ENCODE measurements around the gene KIF21A.
"Not testable (repeated sequence)": the region's sequence is repeated elsewhere in the genome, so short reads cannot be mapped to it uniquely, and the experiment has no call there.

Gene KIF21A, protein sequence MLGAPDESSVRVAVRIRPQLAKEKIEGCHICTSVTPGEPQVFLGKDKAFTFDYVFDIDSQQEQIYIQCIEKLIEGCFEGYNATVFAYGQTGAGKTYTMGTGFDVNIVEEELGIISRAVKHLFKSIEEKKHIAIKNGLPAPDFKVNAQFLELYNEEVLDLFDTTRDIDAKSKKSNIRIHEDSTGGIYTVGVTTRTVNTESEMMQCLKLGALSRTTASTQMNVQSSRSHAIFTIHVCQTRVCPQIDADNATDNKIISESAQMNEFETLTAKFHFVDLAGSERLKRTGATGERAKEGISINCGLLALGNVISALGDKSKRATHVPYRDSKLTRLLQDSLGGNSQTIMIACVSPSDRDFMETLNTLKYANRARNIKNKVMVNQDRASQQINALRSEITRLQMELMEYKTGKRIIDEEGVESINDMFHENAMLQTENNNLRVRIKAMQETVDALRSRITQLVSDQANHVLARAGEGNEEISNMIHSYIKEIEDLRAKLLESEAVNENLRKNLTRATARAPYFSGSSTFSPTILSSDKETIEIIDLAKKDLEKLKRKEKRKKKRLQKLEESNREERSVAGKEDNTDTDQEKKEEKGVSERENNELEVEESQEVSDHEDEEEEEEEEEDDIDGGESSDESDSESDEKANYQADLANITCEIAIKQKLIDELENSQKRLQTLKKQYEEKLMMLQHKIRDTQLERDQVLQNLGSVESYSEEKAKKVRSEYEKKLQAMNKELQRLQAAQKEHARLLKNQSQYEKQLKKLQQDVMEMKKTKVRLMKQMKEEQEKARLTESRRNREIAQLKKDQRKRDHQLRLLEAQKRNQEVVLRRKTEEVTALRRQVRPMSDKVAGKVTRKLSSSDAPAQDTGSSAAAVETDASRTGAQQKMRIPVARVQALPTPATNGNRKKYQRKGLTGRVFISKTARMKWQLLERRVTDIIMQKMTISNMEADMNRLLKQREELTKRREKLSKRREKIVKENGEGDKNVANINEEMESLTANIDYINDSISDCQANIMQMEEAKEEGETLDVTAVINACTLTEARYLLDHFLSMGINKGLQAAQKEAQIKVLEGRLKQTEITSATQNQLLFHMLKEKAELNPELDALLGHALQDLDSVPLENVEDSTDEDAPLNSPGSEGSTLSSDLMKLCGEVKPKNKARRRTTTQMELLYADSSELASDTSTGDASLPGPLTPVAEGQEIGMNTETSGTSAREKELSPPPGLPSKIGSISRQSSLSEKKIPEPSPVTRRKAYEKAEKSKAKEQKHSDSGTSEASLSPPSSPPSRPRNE (N-terminal part only)

DNA sequence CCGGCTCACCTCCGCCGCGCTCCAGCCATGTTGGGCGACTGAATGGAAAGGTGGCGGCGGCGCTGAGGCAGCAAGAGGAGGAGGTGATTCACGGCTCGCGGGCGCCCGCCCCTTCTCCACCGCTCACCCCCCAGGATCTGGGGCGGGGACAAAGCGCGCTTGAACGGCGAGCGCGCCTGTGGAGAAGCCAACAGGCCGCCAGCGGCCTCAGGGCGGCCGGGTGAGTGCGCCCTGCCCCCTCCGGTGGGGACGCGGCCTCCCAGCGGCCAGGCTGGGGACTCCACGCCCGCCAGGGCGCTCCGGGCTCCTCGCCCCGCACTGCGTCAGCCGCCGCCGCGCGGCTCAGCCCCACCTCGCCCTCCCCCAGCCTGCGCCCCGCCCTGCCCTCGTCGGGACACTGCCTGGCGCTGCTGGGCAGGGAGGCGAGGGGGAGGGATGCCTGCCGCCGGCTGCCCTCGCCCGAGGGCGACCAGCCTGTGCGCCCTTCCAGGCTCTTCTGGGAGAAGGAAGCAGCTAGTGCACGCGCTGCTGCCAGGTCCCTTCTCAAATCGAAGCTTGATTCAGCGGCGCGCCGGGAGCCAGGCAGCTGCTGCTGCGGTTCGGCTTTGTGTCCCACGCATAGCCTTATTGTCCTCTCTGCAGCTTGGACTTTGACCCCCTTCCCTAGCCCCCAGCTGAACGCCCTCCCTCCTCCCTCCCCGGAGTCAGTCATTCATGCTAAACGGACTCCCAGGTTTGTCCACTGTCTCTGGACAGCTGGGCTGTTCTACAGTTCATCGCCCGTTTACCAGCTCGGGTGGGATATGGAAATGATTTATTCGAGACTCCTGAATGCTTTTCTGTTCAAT lies at the start of gene KIF21A:
Gene KIF21A, minus strand, starts transcription at position 40 of the 848 bp plus-strand sequence. CDS start 150 bp downstream, outside the sequence.
- peak; percentile 72 for DNase-seq (ENCODE audit: insufficient read length, low spot score)
- peak; percentile 80 for FAIRE-seq

- FAIRE-seq (no peak), DNase-seq (ENCODE audit: insufficient read length, low spot score) (no peak)
These were observed 47.8 kb upstream of the KIF21A start for GRCh38 chr12:39490500-39491282.

- FAIRE-seq (no peak), DNase-seq (ENCODE audit: insufficient read length, low spot score) (no peak)
These were observed 40.7 kb upstream of the KIF21A start for GRCh38 chr12:39483597-39483996.

- DNase-seq (ENCODE audit: insufficient read length, low spot score) (no peak), FAIRE-seq (no peak)
These were observed 40.1 kb upstream of the KIF21A start for GRCh38 chr12:39483042-39483441.

GRCh38 chr12:39476894-39477293 lies 34.0 kb upstream of the KIF21A start:
- no peak for DNase-seq (ENCODE audit: insufficient read length, low spot score)
- no peak for FAIRE-seq

GRCh38 chr12:39476121-39476520 lies 33.2 kb upstream of the KIF21A start:
- no peak for DNase-seq (ENCODE audit: insufficient read length, low spot score)
- no peak for FAIRE-seq

GRCh38 chr12:39475136-39475535 lies 32.2 kb upstream of the KIF21A start:
- not testable (repeated sequence) for DNase-seq (ENCODE audit: insufficient read length, low spot score); FAIRE-seq

DNA sequence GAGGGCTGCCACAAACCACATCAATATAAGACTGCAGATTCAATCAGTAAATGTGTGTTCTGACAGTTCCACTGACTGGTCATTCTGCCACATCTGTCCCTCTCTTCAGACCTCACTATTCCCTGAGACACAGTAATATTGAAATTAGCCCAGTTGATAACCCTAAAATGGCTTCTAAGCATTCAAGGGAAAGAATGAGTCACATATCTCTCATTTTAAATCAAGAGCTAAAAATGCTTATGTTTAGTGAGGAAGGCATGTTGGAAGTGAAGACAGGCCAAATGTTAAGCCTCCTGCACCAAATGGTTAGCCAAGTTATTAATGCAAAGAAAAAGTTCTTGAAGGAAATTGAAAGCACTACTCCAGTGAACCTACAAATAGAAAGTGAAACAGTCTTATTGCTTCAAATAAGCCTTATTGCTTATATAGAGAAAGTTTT lies 24.5 kb upstream of the KIF21A start:
- DNase-seq (ENCODE audit: insufficient read length, low spot score) (no peak), FAIRE-seq (peak; percentile 65)

DNA sequence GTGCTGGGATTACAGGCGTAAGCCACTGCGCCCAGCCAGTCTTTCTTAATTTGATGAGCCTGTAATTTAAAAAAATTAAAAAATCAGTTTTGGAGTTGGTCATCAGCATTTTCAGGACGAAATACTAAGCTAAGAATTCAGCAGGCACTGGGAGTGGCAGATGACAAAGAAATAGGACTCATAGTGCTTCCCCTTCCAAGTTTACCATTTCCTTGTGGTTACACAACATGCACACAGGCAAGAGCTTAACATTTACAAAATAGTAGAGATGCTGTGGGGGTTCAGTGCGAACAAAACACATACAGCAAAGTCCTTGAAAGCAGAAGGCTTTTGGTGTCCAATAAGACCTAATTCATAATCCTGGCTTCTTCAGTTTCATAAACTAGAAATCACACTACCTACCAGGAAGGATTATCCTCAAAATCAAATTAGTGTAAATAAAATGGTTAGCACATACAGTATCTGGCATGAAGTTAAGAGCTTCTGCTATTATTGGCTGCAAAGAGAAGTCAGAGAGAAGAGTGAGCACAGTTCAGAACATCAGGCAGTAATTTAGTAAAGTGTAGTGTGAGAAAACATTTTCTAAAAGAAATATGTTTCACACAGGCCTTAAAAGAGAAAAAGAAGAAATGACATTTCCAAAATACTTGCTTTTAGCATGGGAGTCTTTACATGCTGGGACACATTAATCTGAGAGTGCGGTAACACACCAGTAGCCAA lies 22.2 kb upstream of the KIF21A start:
- DNase-seq (ENCODE audit: insufficient read length, low spot score) (no peak), FAIRE-seq (no peak)

DNA sequence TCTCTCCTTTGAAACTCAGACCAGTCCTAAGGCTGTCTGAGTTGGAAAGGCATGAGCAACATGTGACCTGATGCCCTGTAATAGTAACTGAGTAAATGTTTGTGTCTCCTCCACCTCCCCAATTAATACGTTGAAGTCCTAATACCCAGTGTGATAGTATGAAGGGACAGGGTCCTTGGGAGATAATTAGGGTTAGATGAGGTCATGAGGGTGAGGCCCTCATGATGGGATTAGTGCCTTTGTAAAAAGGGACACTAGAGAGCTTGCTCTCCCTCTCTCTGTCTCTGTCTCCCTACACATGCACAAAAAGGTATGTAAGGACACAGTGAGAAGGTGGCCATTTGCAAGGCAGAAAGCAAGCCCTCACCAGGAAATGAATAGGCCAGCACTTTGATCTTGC lies 18.1 kb upstream of the KIF21A start:
- no peak for FAIRE-seq
- DNase-seq (ENCODE audit: insufficient read length, low spot score), result no peak

- DNase-seq (ENCODE audit: insufficient read length, low spot score), result no peak
- FAIRE-seq, result no peak
These were observed 16.1 kb upstream of the KIF21A start for GRCh38 chr12:39459027-39459434.

GRCh38 chr12:39451977-39452376 lies 9.1 kb upstream of the KIF21A start:
- DNase-seq (ENCODE audit: insufficient read length, low spot score) (no peak), FAIRE-seq (no peak)

- FAIRE-seq, result no peak
- DNase-seq (ENCODE audit: insufficient read length, low spot score), result no peak
These were observed 5.1 kb upstream of the KIF21A start for GRCh38 chr12:39448038-39448437.

DNA sequence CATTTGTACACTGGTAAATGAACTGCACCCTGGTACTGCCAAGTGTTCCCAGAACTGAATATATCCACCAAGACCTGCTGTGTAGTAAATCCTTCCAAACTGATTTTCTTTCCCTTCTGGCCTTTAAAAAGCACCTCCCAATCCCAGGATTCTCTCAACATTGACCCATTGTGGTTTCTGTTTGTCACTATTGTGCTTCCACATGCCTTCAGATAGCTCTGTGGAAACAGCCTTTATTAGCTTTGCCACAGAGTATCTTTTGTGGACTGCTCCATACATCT lies 949 bp upstream of the KIF21A start:
- DNase-seq (ENCODE audit: insufficient read length, low spot score) (no peak), FAIRE-seq (peak; percentile 54)

DNA sequence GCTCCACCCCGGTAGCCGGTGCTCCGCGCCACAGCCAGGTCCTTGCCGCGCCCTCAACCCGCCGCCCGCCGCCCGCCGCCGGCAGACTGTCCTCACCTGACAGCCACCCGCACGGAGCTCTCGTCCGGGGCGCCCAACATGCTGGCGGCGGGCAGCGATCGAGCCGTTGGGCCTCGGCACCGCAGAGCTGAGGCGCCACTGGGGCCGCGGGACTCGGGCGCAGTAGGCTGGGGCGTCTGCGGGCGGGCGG lies 164 bp downstream of the KIF21A start:
- FAIRE-seq (no peak), DNase-seq (ENCODE audit: insufficient read length, low spot score) (no peak)

DNA sequence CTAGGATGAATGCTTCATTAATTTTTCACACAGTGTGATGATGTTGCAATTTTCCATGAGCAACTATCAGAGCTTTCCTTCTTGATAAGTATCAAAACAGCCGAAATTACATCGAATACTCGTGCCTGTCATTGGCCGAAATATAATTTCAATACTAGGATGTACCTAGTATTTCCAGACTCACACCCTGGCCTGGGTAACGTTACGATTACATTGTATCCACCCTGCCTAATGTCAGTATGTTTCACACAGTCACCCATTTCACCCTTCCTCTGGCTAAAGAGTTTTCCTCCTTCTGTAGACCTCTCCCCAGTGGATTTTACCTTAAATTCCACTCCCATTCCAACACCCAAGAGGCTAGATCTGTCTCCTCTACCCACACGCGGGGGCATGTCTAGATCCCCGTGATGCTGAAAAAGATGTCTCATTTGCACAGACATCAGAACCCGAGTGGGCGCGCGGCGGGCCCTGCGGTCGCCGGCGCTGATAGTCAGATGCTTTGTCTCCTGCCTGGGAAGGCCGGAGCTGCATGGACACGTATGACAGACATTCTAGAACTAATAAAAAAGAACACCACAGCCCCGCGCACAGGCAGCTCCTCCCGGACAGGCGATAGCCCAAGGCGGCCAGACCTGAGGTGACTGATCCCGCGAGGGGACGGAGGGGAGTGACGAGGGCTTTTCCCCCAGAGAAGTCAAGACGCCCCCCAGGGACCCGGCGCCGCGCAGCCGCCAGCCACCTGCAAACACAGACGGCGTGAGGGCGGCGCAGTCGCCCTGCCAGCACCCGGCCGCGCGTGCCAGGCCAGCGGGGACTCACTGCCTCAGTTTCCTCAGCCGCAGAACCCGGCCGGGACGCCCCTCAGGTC lies 723 bp downstream of the KIF21A start:
- FAIRE-seq (no peak), DNase-seq (ENCODE audit: insufficient read length, low spot score) (peak; percentile 6)

DNA sequence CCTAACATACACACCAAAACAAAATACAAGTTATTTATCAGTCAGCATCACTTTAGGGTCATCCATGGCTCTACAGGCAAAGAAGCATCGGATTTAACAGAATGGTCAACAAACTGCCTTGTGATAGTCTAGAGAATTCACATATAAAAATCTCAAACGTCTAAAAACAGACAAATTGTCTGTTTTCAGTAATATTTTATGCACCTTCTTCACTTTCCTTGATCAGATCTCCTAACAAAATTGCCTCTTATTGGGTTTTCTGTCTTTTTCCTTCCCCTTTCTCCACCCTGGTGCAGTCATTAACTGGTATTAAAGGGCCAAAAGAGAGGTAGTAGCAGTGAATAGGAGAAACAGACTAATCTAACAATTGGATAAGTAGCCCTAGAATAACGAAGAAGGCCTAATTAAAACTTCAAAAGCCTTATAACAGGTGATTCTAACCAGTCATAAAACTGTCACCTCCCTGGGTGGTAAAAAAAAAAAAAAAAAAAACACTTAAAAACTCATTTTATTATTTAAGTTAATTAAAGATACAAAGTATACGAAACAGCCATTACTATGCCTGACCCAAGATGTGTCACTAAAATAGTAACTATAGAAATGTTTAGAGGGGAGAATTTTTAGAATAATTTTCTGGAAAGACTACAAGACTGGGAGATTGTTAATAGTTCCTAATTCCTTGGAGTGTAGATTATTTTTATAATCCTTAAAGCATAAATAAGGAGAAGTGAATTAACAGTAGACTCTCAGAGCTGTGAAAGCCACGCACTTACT lies 1.5 kb downstream of the KIF21A start:
- FAIRE-seq (no peak), DNase-seq (ENCODE audit: insufficient read length, low spot score) (no peak)
